Measurements from ENCODE around the gene SRD5A3.
A peak's percentile ranks its signal among the peaks of the same experiment; 100 is the strongest.

SRD5A3 gene

GRCh38 chr4:55407119-55407518 lies 61.1 kb downstream of the SRD5A3 start:
- H3K36me3 ChIP-seq (ENCODE audit: insufficient read depth, low read length) = peaks cover 81% of the 10 kb centered on the region
- H3K9ac ChIP-seq (ENCODE audit: low read depth, low read length) = no peak overlapping the region
- no peak overlapping the region for H3K4me2 ChIP-seq (ENCODE audit: insufficient read depth, low read length)
- H2AFZ ChIP-seq (ENCODE audit: low read depth, low read length) = no peak overlapping the region
- H3K4me1 ChIP-seq (ENCODE audit: insufficient read depth, low read length) = peaks cover 10% of the 10 kb centered on the region; the same call in 1 of the 2 replicates
- no peak overlapping the region for H3K4me3 ChIP-seq (ENCODE audit: low read depth in 1 of 2, low read length in 2 of 2)
- H3K27ac ChIP-seq (ENCODE audit: low read length) = no peak overlapping the region
- no peak for ATAC-seq (ENCODE audit: insufficient read depth, low read depth)
- no peaks in the 10 kb centered on the region for H3K9me3 ChIP-seq (ENCODE audit: insufficient read depth, low read length, severe bottlenecking)
- peaks cover 49% of the 10 kb centered on the region for H4K20me1 ChIP-seq (ENCODE audit: insufficient read depth, low read length)
- peaks cover 95% of the 10 kb centered on the region for H3K79me2 ChIP-seq (ENCODE audit: insufficient read depth, low read length)
- no peak for TF ChIP-seq CTCF (IDR thresholded peaks at IDR 0.05; ENCODE audit: borderline replicate concordance, extremely low read depth, low read length, poor library complexity, severe bottlenecking)
- TF ChIP-seq EZH2 (IDR thresholded peaks at IDR 0.05; ENCODE audit: borderline replicate concordance, low read depth, low read length, severe bottlenecking) = no peak
- DNase-seq = no peak
- H3K27me3 ChIP-seq (ENCODE audit: insufficient read depth, low read length, poor library complexity) = no peaks in the 10 kb centered on the region

DNA sequence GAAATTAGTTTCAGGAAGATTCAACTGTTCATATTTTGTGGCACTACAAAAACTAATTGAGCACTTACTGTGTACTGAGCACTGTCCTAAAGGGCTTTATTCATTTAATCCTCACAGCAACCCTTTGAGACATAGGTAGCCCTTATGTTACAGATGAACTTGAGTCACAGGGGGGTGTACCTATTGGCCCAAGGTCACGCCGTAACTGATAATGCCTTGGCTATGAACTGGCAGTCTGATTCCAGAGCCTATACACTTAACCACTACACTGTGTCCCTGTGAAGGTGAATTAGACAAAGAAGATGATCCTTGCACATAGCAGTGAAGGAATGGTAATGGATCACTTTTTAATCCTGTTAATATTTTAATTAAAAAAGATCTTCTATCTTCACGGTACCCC lies 61.7 kb downstream of the SRD5A3 start:
- Histone ChIP-seq H3K79me2 (ENCODE audit: insufficient read depth, low read length) (peaks cover 94% of the 10 kb centered on the region), H4K20me1 (ENCODE audit: insufficient read depth, low read length) (peaks cover 49% of the 10 kb centered on the region), H3K27ac (ENCODE audit: low read length) (no peak overlapping the region), H3K9me3 (ENCODE audit: insufficient read depth, low read length, severe bottlenecking) (no peaks in the 10 kb centered on the region), H3K27me3 (ENCODE audit: insufficient read depth, low read length, poor library complexity) (no peaks in the 10 kb centered on the region), H3K4me3 (ENCODE audit: low read depth in 1 of 2, low read length in 2 of 2) (no peak overlapping the region), H3K36me3 (ENCODE audit: insufficient read depth, low read length) (peaks cover 81% of the 10 kb centered on the region), H2AFZ (ENCODE audit: low read depth, low read length) (no peak overlapping the region), H3K4me1 (ENCODE audit: insufficient read depth, low read length) (peaks cover 10% of the 10 kb centered on the region; the same call in 1 of the 2 replicates), H3K9ac (ENCODE audit: low read depth, low read length) (no peak overlapping the region), H3K4me2 (ENCODE audit: insufficient read depth, low read length) (peak overlapping the region; percentile 17; the same call in 1 of the 2 replicates)
- no peak for ATAC-seq (ENCODE audit: insufficient read depth, low read depth)
- TF ChIP-seq EZH2 (IDR thresholded peaks at IDR 0.05; ENCODE audit: borderline replicate concordance, low read depth, low read length, severe bottlenecking) = no peak
- TF ChIP-seq CTCF (IDR thresholded peaks at IDR 0.05; ENCODE audit: borderline replicate concordance, extremely low read depth, low read length, poor library complexity, severe bottlenecking) = no peak
- DNase-seq = no peak

DNA sequence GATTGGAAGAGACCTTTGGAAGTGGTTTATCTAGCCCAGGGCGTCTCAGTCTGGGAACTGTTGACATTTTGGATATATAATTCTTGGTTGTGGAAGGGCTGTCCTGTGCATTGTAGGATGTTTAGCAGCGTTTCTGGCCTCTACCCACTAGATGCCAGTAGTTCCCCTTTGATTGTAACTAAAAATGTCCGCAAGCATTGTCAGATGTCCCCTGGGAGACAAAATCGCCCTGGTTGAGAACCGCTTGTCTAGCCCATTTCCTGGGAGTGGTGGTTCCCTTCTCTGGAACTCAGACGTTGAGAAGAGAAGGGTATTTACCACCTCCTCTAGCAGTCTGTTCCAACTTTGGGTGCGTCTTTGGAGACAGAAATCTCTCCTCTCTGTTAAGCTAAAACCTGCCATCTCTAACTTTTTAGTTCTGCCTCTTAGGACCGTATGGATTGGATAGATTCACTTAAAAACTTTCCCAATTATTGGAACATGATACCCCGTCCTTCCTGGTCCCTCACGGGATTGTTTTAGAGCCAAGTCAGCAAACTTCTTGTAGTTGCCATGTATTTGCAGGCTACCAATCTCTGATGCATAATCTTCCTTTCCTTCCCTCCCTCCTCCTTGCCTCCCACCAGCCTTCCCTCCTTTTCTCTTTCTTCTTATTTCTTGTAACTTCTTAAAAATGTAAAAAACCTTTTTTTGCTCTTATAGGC lies 63.6 kb downstream of the SRD5A3 start:
- Histone ChIP-seq H3K4me3 (ENCODE audit: low read depth in 1 of 2, low read length in 2 of 2) (no peak overlapping the region), H3K27me3 (ENCODE audit: insufficient read depth, low read length, poor library complexity) (no peaks in the 10 kb centered on the region), H3K4me1 (ENCODE audit: insufficient read depth, low read length) (peaks cover 10% of the 10 kb centered on the region; the same call in 1 of the 2 replicates), H3K9ac (ENCODE audit: low read depth, low read length) (no peak overlapping the region), H3K36me3 (ENCODE audit: insufficient read depth, low read length) (peaks cover 81% of the 10 kb centered on the region), H3K79me2 (ENCODE audit: insufficient read depth, low read length) (peaks cover 95% of the 10 kb centered on the region), H3K4me2 (ENCODE audit: insufficient read depth, low read length) (no peak overlapping the region), H3K27ac (ENCODE audit: low read length) (no peak overlapping the region), H3K9me3 (ENCODE audit: insufficient read depth, low read length, severe bottlenecking) (no peaks in the 10 kb centered on the region), H2AFZ (ENCODE audit: low read depth, low read length) (no peak overlapping the region), H4K20me1 (ENCODE audit: insufficient read depth, low read length) (peaks cover 52% of the 10 kb centered on the region)
- TF ChIP-seq CTCF (IDR thresholded peaks at IDR 0.05; ENCODE audit: borderline replicate concordance, extremely low read depth, low read length, poor library complexity, severe bottlenecking) (peak; percentile 55), EZH2 (IDR thresholded peaks at IDR 0.05; ENCODE audit: borderline replicate concordance, low read depth, low read length, severe bottlenecking) (no peak)
- DNase-seq (peak; percentile 29), ATAC-seq (ENCODE audit: insufficient read depth, low read depth) (peak; percentile 48)

All from DND-41 (cell line).